BLaER1 treated with 17β-estradiol and CSF1 and Interleukin-3, amounts not matched to agents 10 nM and 100 nM (cell line): Measurements from ENCODE around the gene MAP4K2.

ENCODE experiments used
- H3K27ac ChIP-seq, 11 experiments: shearing (Covaris generic); formaldehyde crosslinking; 2 replicates each; pipeline ENCODE4 v1.8.1; 2022
- H3K27me3 ChIP-seq, 11 experiments: shearing (Covaris generic); formaldehyde crosslinking; 2 replicates each; pipeline ENCODE4 v1.8.1; 2022
- H3K36me3 ChIP-seq, 11 experiments: shearing (Covaris generic); formaldehyde crosslinking; 2 replicates each; pipeline ENCODE4 v1.8.1; 2022
- H3K4me1 ChIP-seq, 10 experiments: shearing (Covaris generic); formaldehyde crosslinking; 2 replicates each; pipeline ENCODE4 v1.8.1; 2022
- H3K4me2 ChIP-seq, 11 experiments: shearing (Covaris generic); formaldehyde crosslinking; 2 replicates each; pipeline ENCODE4 v1.8.1; 2022
- H3K4me3 ChIP-seq, 10 experiments: shearing (Covaris generic); formaldehyde crosslinking; 2 replicates each; pipeline ENCODE4 v1.8.1; 2022
- H3K9ac ChIP-seq, 11 experiments: shearing (Covaris generic); formaldehyde crosslinking; 2 replicates each; pipeline ENCODE4 v1.8.1; 2022
- H3K9me3 ChIP-seq, 11 experiments: shearing (Covaris generic); formaldehyde crosslinking; replicated peaks in 1 of 11; 2 replicates each; pipeline ENCODE4 v1.8.1; 2022
- H4K20me1 ChIP-seq, 11 experiments: shearing (Covaris generic); formaldehyde crosslinking; 2 replicates each; pipeline ENCODE4 v1.8.1; 2022
- Cebpa-rat ChIP-seq, 11 experiments: shearing (Covaris generic); IDR thresholded peaks; 2 replicates each; pipeline ENCODE4 v1.8.1; 2022

MAP4K2 gene

GRCh38 chr11:64788321-64789215, 14.4 kb downstream of the MAP4K2 start:
- no peak for TF ChIP-seq Cebpa-rat (IDR thresholded peaks at IDR 0.05)
- Histone ChIP-seq H3K27me3 (no peaks in the 10 kb centered on the region), H3K4me3 (no peak overlapping the region), H4K20me1 (peaks cover 0 to 34% (median 0%) of the 10 kb centered on the region in 11 experiments; a peak in 6 of 22 replicates), H3K9ac (peak overlapping the region in 2 of 11 experiments; percentile 5 to 9; a peak in 2 of 22 replicates), H3K36me3 (peaks cover 17 to 56% (median 35%) of the 10 kb centered on the region in 11 experiments; a peak in 21 of 22 replicates), H3K4me2 (no peak overlapping the region), H3K4me1 (peaks cover 3 to 18% (median 14%) of the 10 kb centered on the region in 10 experiments; a peak in 16 of 20 replicates), H3K27ac (peak overlapping the region in 1 of 11 experiments; percentile 2; a peak in 1 of 22 replicates), H3K9me3 (no peaks in the 10 kb centered on the region)

- H4K20me1 ChIP-seq: peaks cover 0 to 28% (median 0%) of the 10 kb centered on the region in 11 experiments; a peak in 4 of 22 replicates
- H3K36me3 ChIP-seq: peaks cover 17 to 48% (median 35%) of the 10 kb centered on the region in 11 experiments; a peak in 21 of 22 replicates
- H3K4me3 ChIP-seq: no peak overlapping the region
- H3K4me1 ChIP-seq: peaks cover 0 to 13% (median 10%) of the 10 kb centered on the region in 10 experiments; a peak in 12 of 20 replicates
- peak overlapping the region in 3 of 11 experiments; percentile 7 to 29 (median 23); a peak in 3 of 22 replicates for H3K4me2 ChIP-seq
- no peaks in the 10 kb centered on the region for H3K9me3 ChIP-seq
- no peaks in the 10 kb centered on the region for H3K27me3 ChIP-seq
- no peak for TF ChIP-seq Cebpa-rat (IDR thresholded peaks at IDR 0.05)
- no peak overlapping the region for H3K27ac ChIP-seq
- H3K9ac ChIP-seq: no peak overlapping the region
Measured at GRCh38 chr11:64787526-64788320, 15.3 kb downstream of the MAP4K2 start.

GRCh38 chr11:64786308-64786707, 16.7 kb downstream of the MAP4K2 start:
- no peak overlapping the region for H3K27ac ChIP-seq
- no peak overlapping the region for H3K4me2 ChIP-seq
- no peaks in the 10 kb centered on the region for H3K27me3 ChIP-seq
- peaks cover 17 to 37% (median 30%) of the 10 kb centered on the region in 11 experiments; a peak in 21 of 22 replicates for H3K36me3 ChIP-seq
- H3K4me1 ChIP-seq: peaks cover 0 to 16% (median 9%) of the 10 kb centered on the region in 10 experiments; a peak in 13 of 20 replicates
- TF ChIP-seq Cebpa-rat (IDR thresholded peaks at IDR 0.05): no peak
- H3K4me3 ChIP-seq: no peak overlapping the region
- no peak overlapping the region for H3K9ac ChIP-seq
- no peaks in the 10 kb centered on the region for H3K9me3 ChIP-seq
- H4K20me1 ChIP-seq: peaks cover 0 to 28% (median 0%) of the 10 kb centered on the region in 11 experiments; a peak in 4 of 22 replicates

- no peak overlapping the region for H3K9ac ChIP-seq
- no peak for TF ChIP-seq Cebpa-rat (IDR thresholded peaks at IDR 0.05)
- no peaks in the 10 kb centered on the region for H3K9me3 ChIP-seq
- H3K36me3 ChIP-seq: peaks cover 14 to 24% (median 18%) of the 10 kb centered on the region in 11 experiments; a peak in 21 of 22 replicates
- no peaks in the 10 kb centered on the region for H3K27me3 ChIP-seq
- H3K4me2 ChIP-seq: no peak overlapping the region
- peaks cover 2 to 17% (median 11%) of the 10 kb centered on the region in 10 experiments for H3K4me1 ChIP-seq
- no peak overlapping the region for H3K27ac ChIP-seq
- H4K20me1 ChIP-seq: peaks cover 0 to 17% (median 0%) of the 10 kb centered on the region in 11 experiments; a peak in 4 of 22 replicates
- H3K4me3 ChIP-seq: no peak overlapping the region
Measured at GRCh38 chr11:64784813-64785581, 18.0 kb downstream of the MAP4K2 start.

- peaks cover 41 to 51% (median 50%) of the 10 kb centered on the region in 10 experiments for H3K4me1 ChIP-seq
Measured at GRCh38 chr11:64778473-64779298, 24.3 kb downstream of the MAP4K2 start, which contains the start of gene SF1. SF1 (minus strand) TSS chr11:64778542; CDS start chr11:64778392, 150 bp downstream.

GRCh38 chr11:64778223-64778472, 24.9 kb downstream of the MAP4K2 start:
- H3K4me3 ChIP-seq: peak overlapping the region; percentile 71 to 98 (median 92)
- no peak for TF ChIP-seq Cebpa-rat (IDR thresholded peaks at IDR 0.05)
- no peaks in the 10 kb centered on the region for H3K27me3 ChIP-seq
- peak overlapping the region; percentile 96 to 100 (median 99) for H3K9ac ChIP-seq
- peaks cover 40 to 44% (median 43%) of the 10 kb centered on the region in 11 experiments for H3K36me3 ChIP-seq
- no peaks in the 10 kb centered on the region for H3K9me3 ChIP-seq
- H3K4me1 ChIP-seq: peaks cover 46 to 57% (median 55%) of the 10 kb centered on the region in 10 experiments
- H4K20me1 ChIP-seq: peaks cover 44 to 48% (median 44%) of the 10 kb centered on the region in 11 experiments
- H3K27ac ChIP-seq: peak overlapping the region; percentile 95 to 100 (median 99)
- peak overlapping the region in 9 of 11 experiments; percentile 8 to 98 (median 30); a peak in 10 of 22 replicates for H3K4me2 ChIP-seq

More at GRCh38 chr11:64778473-64779298, 24.3 kb downstream of the MAP4K2 start, which contains the start of gene SF1:
- Histone ChIP-seq H3K4me3 (peak within 1 kb of the TSS; percentile 71 to 98 (median 92)), H3K4me2 (peak within 1 kb of the TSS; percentile 92 to 98 (median 97)), H3K27ac (peak within 1 kb of the TSS; percentile 95 to 100 (median 99)), H3K9me3 (no peaks in the 10 kb centered on the region), H4K20me1 (peaks cover 39 to 42% (median 39%) of the 10 kb centered on the region in 11 experiments), H3K27me3 (no peaks in the 10 kb centered on the region), H3K36me3 (peaks cover 35 to 39% (median 38%) of the 10 kb centered on the region in 11 experiments), H3K9ac (peak within 1 kb of the TSS; percentile 96 to 100 (median 99))
- no peak for TF ChIP-seq Cebpa-rat (IDR thresholded peaks at IDR 0.05)

- Histone ChIP-seq H3K36me3 (peaks cover 45 to 49% (median 48%) of the 10 kb centered on the region in 11 experiments), H3K27ac (peak overlapping the region; percentile 95 to 100 (median 99)), H3K4me1 (peaks cover 52 to 62% (median 55%) of the 10 kb centered on the region in 10 experiments), H3K9me3 (no peaks in the 10 kb centered on the region), H3K9ac (peak overlapping the region; percentile 96 to 100 (median 99)), H3K4me2 (peak overlapping the region; percentile 92 to 98 (median 97)), H3K4me3 (peak overlapping the region; percentile 71 to 98 (median 92)), H3K27me3 (no peaks in the 10 kb centered on the region), H4K20me1 (peaks cover 49 to 53% (median 49%) of the 10 kb centered on the region in 11 experiments)
- TF ChIP-seq Cebpa-rat (IDR thresholded peaks at IDR 0.05): no peak
Measured at GRCh38 chr11:64777449-64778222, 25.4 kb downstream of the MAP4K2 start.
